PFSK-1 (cell line): ENCODE measurements around the gene COQ10B.
A peak's percentile ranks its signal among the peaks of the same experiment; 100 is the strongest.

Experiments
- FOXP2 ChIP-seq: optimal IDR thresholded peaks from 2 replicates; pipeline ENCODE3; 2011; ENCODE audit warnings: borderline replicate concordance, control low read depth, inconsistent platforms; ENCODE audit not compliant: insufficient read depth; ENCODE audit errors: extremely low read length, extremely low read depth
- POLR2AphosphoS5 ChIP-seq: IDR thresholded peaks from 2 replicates; pipeline ENCODE4 v1.6.1; 2012; ENCODE audit warnings: low read depth, mild to moderate bottlenecking, control low read depth, low read length, moderate library complexity
- TAF1 ChIP-seq: IDR thresholded peaks from 2 replicates; pipeline ENCODE4 v1.6.1; 2012; ENCODE audit warnings: low read length, control low read depth, borderline replicate concordance; ENCODE audit not compliant: insufficient read depth
- TF ChIP-seq, protein P1 (sequence below), 2 experiments: IDR thresholded peaks; 2 replicates each; pipeline versions ENCODE4 v1.6.1 to v1.8.0; 2011 to 2012; ENCODE audit warnings: low read depth in 2 of 2, low read length in 2 of 2, control low read depth in 1 of 2, inconsistent platforms in 1 of 2, mild to moderate bottlenecking in 1 of 2, moderate library complexity in 1 of 2; ENCODE audit not compliant: insufficient read depth in 1 of 2

- TF ChIP-seq POLR2AphosphoS5 (no peak), FOXP2 (no peak), TAF1 (no peak)
- TF ChIP-seq, protein P1, sequence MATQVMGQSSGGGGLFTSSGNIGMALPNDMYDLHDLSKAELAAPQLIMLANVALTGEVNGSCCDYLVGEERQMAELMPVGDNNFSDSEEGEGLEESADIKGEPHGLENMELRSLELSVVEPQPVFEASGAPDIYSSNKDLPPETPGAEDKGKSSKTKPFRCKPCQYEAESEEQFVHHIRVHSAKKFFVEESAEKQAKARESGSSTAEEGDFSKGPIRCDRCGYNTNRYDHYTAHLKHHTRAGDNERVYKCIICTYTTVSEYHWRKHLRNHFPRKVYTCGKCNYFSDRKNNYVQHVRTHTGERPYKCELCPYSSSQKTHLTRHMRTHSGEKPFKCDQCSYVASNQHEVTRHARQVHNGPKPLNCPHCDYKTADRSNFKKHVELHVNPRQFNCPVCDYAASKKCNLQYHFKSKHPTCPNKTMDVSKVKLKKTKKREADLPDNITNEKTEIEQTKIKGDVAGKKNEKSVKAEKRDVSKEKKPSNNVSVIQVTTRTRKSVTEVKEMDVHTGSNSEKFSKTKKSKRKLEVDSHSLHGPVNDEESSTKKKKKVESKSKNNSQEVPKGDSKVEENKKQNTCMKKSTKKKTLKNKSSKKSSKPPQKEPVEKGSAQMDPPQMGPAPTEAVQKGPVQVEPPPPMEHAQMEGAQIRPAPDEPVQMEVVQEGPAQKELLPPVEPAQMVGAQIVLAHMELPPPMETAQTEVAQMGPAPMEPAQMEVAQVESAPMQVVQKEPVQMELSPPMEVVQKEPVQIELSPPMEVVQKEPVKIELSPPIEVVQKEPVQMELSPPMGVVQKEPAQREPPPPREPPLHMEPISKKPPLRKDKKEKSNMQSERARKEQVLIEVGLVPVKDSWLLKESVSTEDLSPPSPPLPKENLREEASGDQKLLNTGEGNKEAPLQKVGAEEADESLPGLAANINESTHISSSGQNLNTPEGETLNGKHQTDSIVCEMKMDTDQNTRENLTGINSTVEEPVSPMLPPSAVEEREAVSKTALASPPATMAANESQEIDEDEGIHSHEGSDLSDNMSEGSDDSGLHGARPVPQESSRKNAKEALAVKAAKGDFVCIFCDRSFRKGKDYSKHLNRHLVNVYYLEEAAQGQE (IDR thresholded peaks at IDR 0.05; ENCODE audit: insufficient read depth in 1 of 2, low read depth in 2 of 2, low read length in 2 of 2) = 0 out of 4 replicates have a peak, but pooled peaks of 1 of the 2 experiments have one; percentile 14
These were observed 63.0 kb downstream of the COQ10B start for GRCh38 chr2:197516393-197516761.
